ENCODE results near the gene GSDME.
A peak's percentile ranks its signal among the peaks of the same experiment; 100 is the strongest.

The GSDME gene

DNA sequence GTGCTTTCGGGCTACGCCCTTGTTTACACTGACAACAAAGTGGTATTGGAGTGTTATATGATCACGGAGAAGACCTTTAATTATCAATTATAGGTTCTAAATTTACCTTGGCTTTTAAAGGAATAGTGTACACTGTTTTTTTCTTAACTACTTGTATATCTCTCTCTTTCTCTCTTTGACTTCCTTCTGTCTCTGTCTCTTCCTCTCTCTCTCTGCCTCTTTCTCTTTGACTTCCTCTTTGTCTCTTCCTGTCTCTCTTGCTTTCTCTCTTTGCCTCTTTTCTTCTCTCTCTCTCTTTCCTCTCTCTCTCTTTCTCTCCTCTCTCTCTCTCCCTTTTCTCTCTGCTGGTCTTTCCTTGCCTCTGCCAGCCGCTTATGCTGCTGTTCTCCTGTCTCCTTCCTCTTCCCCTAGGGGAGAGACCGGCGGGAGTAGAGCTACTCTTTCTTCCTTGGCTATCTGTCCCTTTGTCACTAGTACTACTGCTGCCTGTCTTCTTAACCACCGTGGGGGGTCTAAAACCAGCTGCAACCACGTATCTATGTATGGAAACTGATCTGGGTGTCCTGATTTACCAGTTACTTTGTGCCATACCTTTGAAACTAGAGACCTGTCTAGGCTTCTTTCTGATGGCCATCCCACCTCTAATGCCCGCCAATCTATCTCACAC lies 36.9 kb upstream of the GSDME start:
- ChIA-PET POLR2A (no interaction called here), CTCF (interaction anchor here (1.5 kb wide), 1 partner anchor 299 kb away, joined by 3 read pairs; no protein-coding TSS in a partner anchor)
- H3K9me3 ChIP-seq (ENCODE audit: control insufficient read depth, insufficient read depth, low read depth, low read length): no peaks in the 10 kb centered on the region
- H3K4me3 ChIP-seq (ENCODE audit: low read depth, low read length): no peak overlapping the region
- TF ChIP-seq ZNF16 (tag by site-specific recombination; IDR thresholded peaks at IDR 0.05; ENCODE audit: low read depth) (no peak), ZNF596 (tag by site-specific recombination; IDR thresholded peaks at IDR 0.05) (peak; percentile 30; the same call in 1 of the 2 replicates), ZNF335 (tag by site-specific recombination; conservative IDR thresholded peaks at IDR 0.05) (no peak)
- no peak overlapping the region for H3K27ac ChIP-seq (ENCODE audit: extremely low read depth, low read depth, low read length)
- H3K36me3 ChIP-seq (ENCODE audit: control insufficient read depth in 2 of 2, insufficient read depth in 1 of 2, low read length in 2 of 2): no peaks in the 10 kb centered on the region
- H3K4me1 ChIP-seq (ENCODE audit: control insufficient read depth, insufficient read depth, low read length): no peaks in the 10 kb centered on the region

DNA sequence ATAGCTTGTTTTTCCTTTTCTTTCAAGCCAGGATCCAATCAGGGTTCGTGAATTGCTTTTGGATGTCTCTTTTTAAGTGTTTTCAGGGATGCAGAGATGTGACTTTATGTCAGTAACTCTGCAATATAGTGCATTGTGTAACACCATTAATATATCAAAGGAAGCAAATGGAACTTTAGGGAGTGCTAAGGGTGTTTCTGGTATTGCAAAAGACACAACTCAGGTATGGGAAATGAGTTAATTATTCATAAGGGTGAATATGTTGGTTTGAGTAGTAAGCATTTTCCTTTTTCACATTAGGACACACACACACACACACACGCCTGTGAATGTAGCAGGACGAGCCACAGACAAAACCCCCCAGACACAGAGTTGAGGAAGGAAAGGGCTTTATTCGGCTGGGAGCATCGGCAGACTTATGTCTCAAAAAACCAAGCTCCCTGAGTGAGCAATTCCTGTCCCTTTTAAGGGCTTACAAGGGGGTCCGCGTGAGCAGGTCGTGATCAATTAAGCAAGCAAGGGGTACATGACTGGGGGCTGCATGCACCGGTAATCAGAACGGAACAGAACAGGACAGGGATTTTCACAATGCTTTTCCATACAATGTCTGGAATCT lies 31.8 kb upstream of the GSDME start:
- CTCF ChIA-PET: interaction anchor here (0.7 kb wide), 1 partner anchor 12 kb away, joined by 3 read pairs; no protein-coding TSS in a partner anchor
- POLR2A ChIA-PET: no interaction called here
- H3K27ac ChIP-seq (ENCODE audit: extremely low read depth, low read depth, low read length): no peak overlapping the region
- TF ChIP-seq, protein P1, sequence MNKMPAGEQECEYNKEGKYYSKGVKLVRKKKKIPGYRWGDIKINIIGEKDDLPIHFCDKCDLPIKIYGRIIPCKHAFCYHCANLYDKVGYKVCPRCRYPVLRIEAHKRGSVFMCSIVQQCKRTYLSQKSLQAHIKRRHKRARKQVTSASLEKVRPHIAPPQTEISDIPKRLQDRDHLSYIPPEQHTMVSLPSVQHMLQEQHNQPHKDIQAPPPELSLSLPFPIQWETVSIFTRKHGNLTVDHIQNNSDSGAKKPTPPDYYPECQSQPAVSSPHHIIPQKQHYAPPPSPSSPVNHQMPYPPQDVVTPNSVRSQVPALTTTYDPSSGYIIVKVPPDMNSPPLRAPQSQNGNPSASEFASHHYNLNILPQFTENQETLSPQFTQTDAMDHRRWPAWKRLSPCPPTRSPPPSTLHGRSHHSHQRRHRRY (tag by site-specific recombination; IDR thresholded peaks at IDR 0.05): no peak
- TF ChIP-seq ZNF626 (tag by site-specific recombination; IDR thresholded peaks at IDR 0.05) (no peak), ZNF501 (tag by site-specific recombination; IDR thresholded peaks at IDR 0.05) (no peak), GLIS2 (tag by site-specific recombination; IDR thresholded peaks at IDR 0.05) (no peak)
- no peaks in the 10 kb centered on the region for H3K36me3 ChIP-seq (ENCODE audit: control insufficient read depth in 2 of 2, insufficient read depth in 1 of 2, low read length in 2 of 2)
- no peaks in the 10 kb centered on the region for H3K9me3 ChIP-seq (ENCODE audit: control insufficient read depth, insufficient read depth, low read depth, low read length)
- H3K4me3 ChIP-seq (ENCODE audit: low read depth, low read length): no peak overlapping the region
- H3K4me1 ChIP-seq (ENCODE audit: control insufficient read depth, insufficient read depth, low read length): no peaks in the 10 kb centered on the region

DNA sequence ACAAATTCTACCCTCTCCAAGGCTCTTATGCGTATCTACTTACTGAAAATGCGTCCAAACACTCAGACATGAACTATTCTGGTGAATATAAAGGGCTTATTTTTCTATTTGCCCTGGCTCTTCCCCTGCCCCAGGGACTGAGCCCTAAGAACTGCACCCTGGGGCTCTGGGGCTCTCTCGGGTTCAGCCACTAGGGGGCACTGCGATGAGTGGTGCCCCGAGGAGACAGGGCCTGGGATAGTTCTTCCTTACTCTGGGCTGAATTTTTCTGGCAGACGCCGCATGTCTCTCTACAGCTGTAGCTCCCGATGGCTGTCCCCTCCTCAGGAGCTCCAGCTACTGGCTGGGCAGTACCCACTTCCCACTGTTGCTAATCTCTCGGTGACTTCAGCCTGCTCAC lies 30.8 kb upstream of the GSDME start:
- H3K4me3 ChIP-seq (ENCODE audit: low read depth, low read length): no peak overlapping the region
- TF ChIP-seq, protein P2, sequence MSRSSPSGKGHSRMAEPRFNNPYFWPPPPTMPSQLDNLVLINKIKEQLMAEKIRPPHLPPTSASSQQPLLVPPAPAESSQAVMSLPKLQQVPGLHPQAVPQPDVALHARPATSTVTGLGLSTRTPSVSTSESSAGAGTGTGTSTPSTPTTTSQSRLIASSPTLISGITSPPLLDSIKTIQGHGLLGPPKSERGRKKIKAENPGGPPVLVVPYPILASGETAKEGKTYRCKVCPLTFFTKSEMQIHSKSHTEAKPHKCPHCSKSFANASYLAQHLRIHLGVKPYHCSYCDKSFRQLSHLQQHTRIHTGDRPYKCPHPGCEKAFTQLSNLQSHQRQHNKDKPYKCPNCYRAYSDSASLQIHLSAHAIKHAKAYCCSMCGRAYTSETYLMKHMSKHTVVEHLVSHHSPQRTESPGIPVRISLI (tag by site-specific recombination; IDR thresholded peaks at IDR 0.05): no peak
- TF ChIP-seq MEIS1 (CRISPR knock-in tag; IDR thresholded peaks at IDR 0.05; ENCODE audit: borderline replicate concordance) (no peak), ZNF391 (tag by site-specific recombination; IDR thresholded peaks at IDR 0.05; ENCODE audit: borderline replicate concordance, low read depth) (no peak), ZNF660 (tag by site-specific recombination; IDR thresholded peaks at IDR 0.05) (no peak), ZNF629 (tag by site-specific recombination; IDR thresholded peaks at IDR 0.05) (no peak)
- H3K36me3 ChIP-seq (ENCODE audit: control insufficient read depth in 2 of 2, insufficient read depth in 1 of 2, low read length in 2 of 2): no peaks in the 10 kb centered on the region
- CTCF ChIA-PET: interaction anchor here (0.6 kb wide), 1 partner anchor 11 kb away, joined by 3 read pairs; no protein-coding TSS in a partner anchor
- POLR2A ChIA-PET: no interaction called here
- H3K27ac ChIP-seq (ENCODE audit: extremely low read depth, low read depth, low read length): no peak overlapping the region
- H3K9me3 ChIP-seq (ENCODE audit: control insufficient read depth, insufficient read depth, low read depth, low read length): no peaks in the 10 kb centered on the region
- no peaks in the 10 kb centered on the region for H3K4me1 ChIP-seq (ENCODE audit: control insufficient read depth, insufficient read depth, low read length)

DNA sequence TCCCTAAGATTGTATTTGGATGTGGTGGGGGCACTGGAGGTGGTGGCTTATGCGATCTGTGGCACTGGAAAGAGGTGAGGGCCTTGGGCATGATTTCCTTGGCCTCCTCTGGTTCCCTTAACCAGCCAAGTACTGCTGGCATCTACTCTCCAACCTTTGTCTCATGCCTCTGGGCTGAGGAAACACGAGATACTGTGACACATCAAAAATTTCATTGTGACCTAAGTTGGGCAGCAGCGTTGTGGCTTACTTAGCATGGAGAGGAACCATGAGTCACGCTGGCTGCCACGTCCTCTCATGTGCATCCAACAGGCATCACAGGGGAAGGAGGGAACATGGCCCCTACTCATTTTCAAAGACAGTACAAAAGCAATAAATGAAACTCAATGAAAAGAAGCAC lies 29.7 kb upstream of the GSDME start:
- no peaks in the 10 kb centered on the region for H3K4me1 ChIP-seq (ENCODE audit: control insufficient read depth, insufficient read depth, low read length)
- ChIA-PET POLR2A (no interaction called here), CTCF (no interaction called here)
- no peak overlapping the region for H3K27ac ChIP-seq (ENCODE audit: extremely low read depth, low read depth, low read length)
- H3K36me3 ChIP-seq (ENCODE audit: control insufficient read depth in 2 of 2, insufficient read depth in 1 of 2, low read length in 2 of 2): no peaks in the 10 kb centered on the region
- no peak overlapping the region for H3K4me3 ChIP-seq (ENCODE audit: low read depth, low read length)
- no peaks in the 10 kb centered on the region for H3K9me3 ChIP-seq (ENCODE audit: control insufficient read depth, insufficient read depth, low read depth, low read length)
- TF ChIP-seq ZNF394 (tag by site-specific recombination; IDR thresholded peaks at IDR 0.05; ENCODE audit: borderline replicate concordance) (no peak), ZBTB48 (tag by site-specific recombination; IDR thresholded peaks at IDR 0.05) (no peak), ZNF16 (tag by site-specific recombination; IDR thresholded peaks at IDR 0.05; ENCODE audit: low read depth) (no peak), ZSCAN16 (tag by site-specific recombination; IDR thresholded peaks at IDR 0.05) (no peak), ZNF214 (tag by site-specific recombination; IDR thresholded peaks at IDR 0.05; ENCODE audit: borderline replicate concordance) (no peak), ZFP69B (tag by site-specific recombination; IDR thresholded peaks at IDR 0.05) (no peak)
- TF ChIP-seq, protein P3, sequence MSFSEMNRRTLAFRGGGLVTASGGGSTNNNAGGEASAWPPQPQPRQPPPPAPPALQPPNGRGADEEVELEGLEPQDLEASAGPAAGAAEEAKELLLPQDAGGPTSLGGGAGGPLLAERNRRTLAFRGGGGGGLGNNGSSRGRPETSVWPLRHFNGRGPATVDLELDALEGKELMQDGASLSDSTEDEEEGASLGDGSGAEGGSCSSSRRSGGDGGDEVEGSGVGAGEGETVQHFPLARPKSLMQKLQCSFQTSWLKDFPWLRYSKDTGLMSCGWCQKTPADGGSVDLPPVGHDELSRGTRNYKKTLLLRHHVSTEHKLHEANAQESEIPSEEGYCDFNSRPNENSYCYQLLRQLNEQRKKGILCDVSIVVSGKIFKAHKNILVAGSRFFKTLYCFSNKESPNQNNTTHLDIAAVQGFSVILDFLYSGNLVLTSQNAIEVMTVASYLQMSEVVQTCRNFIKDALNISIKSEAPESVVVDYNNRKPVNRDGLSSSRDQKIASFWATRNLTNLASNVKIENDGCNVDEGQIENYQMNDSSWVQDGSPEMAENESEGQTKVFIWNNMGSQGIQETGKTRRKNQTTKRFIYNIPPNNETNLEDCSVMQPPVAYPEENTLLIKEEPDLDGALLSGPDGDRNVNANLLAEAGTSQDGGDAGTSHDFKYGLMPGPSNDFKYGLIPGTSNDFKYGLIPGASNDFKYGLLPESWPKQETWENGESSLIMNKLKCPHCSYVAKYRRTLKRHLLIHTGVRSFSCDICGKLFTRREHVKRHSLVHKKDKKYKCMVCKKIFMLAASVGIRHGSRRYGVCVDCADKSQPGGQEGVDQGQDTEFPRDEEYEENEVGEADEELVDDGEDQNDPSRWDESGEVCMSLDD (tag by site-specific recombination; IDR thresholded peaks at IDR 0.05): no peak
- TF ChIP-seq, protein P4, sequence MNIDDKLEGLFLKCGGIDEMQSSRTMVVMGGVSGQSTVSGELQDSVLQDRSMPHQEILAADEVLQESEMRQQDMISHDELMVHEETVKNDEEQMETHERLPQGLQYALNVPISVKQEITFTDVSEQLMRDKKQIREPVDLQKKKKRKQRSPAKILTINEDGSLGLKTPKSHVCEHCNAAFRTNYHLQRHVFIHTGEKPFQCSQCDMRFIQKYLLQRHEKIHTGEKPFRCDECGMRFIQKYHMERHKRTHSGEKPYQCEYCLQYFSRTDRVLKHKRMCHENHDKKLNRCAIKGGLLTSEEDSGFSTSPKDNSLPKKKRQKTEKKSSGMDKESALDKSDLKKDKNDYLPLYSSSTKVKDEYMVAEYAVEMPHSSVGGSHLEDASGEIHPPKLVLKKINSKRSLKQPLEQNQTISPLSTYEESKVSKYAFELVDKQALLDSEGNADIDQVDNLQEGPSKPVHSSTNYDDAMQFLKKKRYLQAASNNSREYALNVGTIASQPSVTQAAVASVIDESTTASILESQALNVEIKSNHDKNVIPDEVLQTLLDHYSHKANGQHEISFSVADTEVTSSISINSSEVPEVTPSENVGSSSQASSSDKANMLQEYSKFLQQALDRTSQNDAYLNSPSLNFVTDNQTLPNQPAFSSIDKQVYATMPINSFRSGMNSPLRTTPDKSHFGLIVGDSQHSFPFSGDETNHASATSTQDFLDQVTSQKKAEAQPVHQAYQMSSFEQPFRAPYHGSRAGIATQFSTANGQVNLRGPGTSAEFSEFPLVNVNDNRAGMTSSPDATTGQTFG (tag by site-specific recombination; IDR thresholded peaks at IDR 0.05; ENCODE audit: borderline replicate concordance): no peak

Measured in HEK293 (cell line).